Brain microvascular endothelial cell (primary cell): ENCODE measurements around the gene PHACTR3.

Experiments used
- DNase-seq: peaks from one replicate; pipeline ENCODE4 v3.0.0-alpha.2; 2020
- H3K27ac ChIP-seq: fragments of 250-450 bp; sonication (Bioruptor Pico); 2 replicates; pipeline ENCODE4 v1.5.1; 2020; ENCODE audit warnings: mild to moderate bottlenecking, moderate library complexity
- H3K27me3 ChIP-seq: fragments of 250-450 bp; sonication (Bioruptor Pico); replicated peaks from 2 replicates; pipeline ENCODE4 v1.5.1; 2020; ENCODE audit warnings: mild to moderate bottlenecking
- H3K36me3 ChIP-seq: fragments of 250-450 bp; sonication (Bioruptor Pico); replicated peaks from 2 replicates; pipeline ENCODE4 v1.5.1; 2020; ENCODE audit warnings: mild to moderate bottlenecking
- H3K4me3 ChIP-seq: 2 replicates; pipeline ENCODE4 v1.5.1; 2011; ENCODE audit warnings: low read depth, mild to moderate bottlenecking, control low read depth, low read length, moderate library complexity
- in situ Hi-C: cut with HindIII; loops from 2 replicates; pipeline ENCODE4 v1.10.0; 2017; ENCODE audit warnings: low sequenced_read_pairs, low pct_ligation_motif_present
- TF ChIP-seq, protein P1 (sequence below): IDR thresholded peaks from 2 replicates; pipeline ENCODE4 v1.5.1; 2011; ENCODE audit warnings: low read depth, mild to moderate bottlenecking, moderate library complexity, low read length, control low read depth, inconsistent platforms; ENCODE audit errors: missing control alignments

The PHACTR3 gene

DNA sequence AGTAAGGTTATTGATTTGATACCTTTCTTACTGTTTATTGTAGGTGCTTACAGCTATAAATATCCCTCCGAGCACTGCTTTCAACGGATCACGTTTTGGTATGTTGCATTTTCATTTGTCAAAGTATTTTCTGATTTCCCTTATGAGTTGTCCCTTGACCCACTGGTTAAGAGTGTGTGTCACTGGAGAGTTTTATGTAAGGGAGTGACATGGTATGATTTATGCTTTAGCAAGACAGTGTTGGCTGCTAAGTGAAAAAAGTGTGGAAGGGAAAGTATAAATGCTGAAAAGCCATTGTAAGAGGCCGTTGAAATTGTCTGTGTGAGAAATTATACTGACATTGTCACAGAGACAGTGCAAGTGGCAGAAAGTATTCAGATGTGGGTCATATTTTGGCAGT, 257.1 kb downstream of the PHACTR3 start:
- in situ Hi-C loops, result no loop called here
- no peak overlapping the region for H3K27ac ChIP-seq
- no peaks in the 10 kb centered on the region for H3K27me3 ChIP-seq
- no peaks in the 10 kb centered on the region for H3K36me3 ChIP-seq
- no peak overlapping the region for H3K4me3 ChIP-seq
- TF ChIP-seq, protein P1, sequence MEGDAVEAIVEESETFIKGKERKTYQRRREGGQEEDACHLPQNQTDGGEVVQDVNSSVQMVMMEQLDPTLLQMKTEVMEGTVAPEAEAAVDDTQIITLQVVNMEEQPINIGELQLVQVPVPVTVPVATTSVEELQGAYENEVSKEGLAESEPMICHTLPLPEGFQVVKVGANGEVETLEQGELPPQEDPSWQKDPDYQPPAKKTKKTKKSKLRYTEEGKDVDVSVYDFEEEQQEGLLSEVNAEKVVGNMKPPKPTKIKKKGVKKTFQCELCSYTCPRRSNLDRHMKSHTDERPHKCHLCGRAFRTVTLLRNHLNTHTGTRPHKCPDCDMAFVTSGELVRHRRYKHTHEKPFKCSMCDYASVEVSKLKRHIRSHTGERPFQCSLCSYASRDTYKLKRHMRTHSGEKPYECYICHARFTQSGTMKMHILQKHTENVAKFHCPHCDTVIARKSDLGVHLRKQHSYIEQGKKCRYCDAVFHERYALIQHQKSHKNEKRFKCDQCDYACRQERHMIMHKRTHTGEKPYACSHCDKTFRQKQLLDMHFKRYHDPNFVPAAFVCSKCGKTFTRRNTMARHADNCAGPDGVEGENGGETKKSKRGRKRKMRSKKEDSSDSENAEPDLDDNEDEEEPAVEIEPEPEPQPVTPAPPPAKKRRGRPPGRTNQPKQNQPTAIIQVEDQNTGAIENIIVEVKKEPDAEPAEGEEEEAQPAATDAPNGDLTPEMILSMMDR, result no peak
- no peak for DNase-seq

GRCh38 chr20:59863058-59863457, 258.7 kb downstream of the PHACTR3 start:
- Histone ChIP-seq H3K27ac (no peak overlapping the region), H3K36me3 (no peaks in the 10 kb centered on the region), H3K27me3 (no peaks in the 10 kb centered on the region), H3K4me3 (no peak overlapping the region)
- TF ChIP-seq, protein P1, result no peak
- in situ Hi-C loops, result no loop called here
- DNase-seq, result no peak

DNA sequence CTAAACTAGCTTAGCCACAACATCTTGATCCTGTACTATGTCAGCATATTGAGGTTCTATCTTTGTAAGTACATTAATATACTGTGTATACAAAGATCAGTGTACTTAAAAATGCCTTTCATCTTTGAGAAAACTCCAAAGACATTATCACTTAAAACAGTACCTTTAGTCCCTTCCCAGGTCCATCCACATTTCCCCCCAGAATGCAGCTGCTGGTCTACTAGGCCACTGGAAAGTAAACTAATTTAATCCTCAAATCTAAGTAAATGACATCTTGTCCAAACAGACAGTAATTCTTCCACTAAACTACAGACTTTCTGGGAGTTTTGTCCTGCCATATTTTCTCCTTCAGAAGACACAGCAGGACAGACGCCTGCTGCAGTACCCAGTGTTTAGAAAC, 260.4 kb downstream of the PHACTR3 start:
- TF ChIP-seq, protein P1, result no peak
- in situ Hi-C loops, result no loop called here
- no peak for DNase-seq
- Histone ChIP-seq H3K4me3 (no peak overlapping the region), H3K36me3 (no peaks in the 10 kb centered on the region), H3K27me3 (no peaks in the 10 kb centered on the region), H3K27ac (no peak overlapping the region)

GRCh38 chr20:59866338-59866737, 262.0 kb downstream of the PHACTR3 start:
- in situ Hi-C loops, result no loop called here
- H3K27me3 ChIP-seq, result no peaks in the 10 kb centered on the region
- no peak for DNase-seq
- no peaks in the 10 kb centered on the region for H3K36me3 ChIP-seq
- H3K4me3 ChIP-seq, result no peak overlapping the region
- TF ChIP-seq, protein P1, result no peak
- no peak overlapping the region for H3K27ac ChIP-seq

GRCh38 chr20:59871096-59871495, 266.8 kb downstream of the PHACTR3 start:
- in situ Hi-C loops, result no loop called here

GRCh38 chr20:59873409-59873808, 269.1 kb downstream of the PHACTR3 start:
- TF ChIP-seq, protein P1, result no peak
- DNase-seq, result no peak

More at GRCh38 chr20:59871096-59871495, 266.8 kb downstream of the PHACTR3 start:
- Histone ChIP-seq H3K27me3 (no peaks in the 10 kb centered on the region), H3K36me3 (no peaks in the 10 kb centered on the region), H3K27ac (no peak overlapping the region), H3K4me3 (no peak overlapping the region)
- no peak for DNase-seq
- TF ChIP-seq, protein P1, result no peak

More at GRCh38 chr20:59873409-59873808, 269.1 kb downstream of the PHACTR3 start:
- Histone ChIP-seq H3K4me3 (no peak overlapping the region), H3K27ac (no peak overlapping the region), H3K27me3 (no peaks in the 10 kb centered on the region), H3K36me3 (no peaks in the 10 kb centered on the region)
- in situ Hi-C loops, result no loop called here
